CD4-positive, alpha-beta T cell treated with Interleukin-10 for 1 hour (primary cell): Measurements from ENCODE around the gene TRABD2B.

ENCODE experiments used
- DNase-seq: peaks from one replicate; pipeline ENCODE4 v3.0.0-alpha.2; 2020

Gene TRABD2B

GRCh38 chr1:47712596-47713299, 284.4 kb downstream of the TRABD2B start:
- DNase-seq: no peak

DNA sequence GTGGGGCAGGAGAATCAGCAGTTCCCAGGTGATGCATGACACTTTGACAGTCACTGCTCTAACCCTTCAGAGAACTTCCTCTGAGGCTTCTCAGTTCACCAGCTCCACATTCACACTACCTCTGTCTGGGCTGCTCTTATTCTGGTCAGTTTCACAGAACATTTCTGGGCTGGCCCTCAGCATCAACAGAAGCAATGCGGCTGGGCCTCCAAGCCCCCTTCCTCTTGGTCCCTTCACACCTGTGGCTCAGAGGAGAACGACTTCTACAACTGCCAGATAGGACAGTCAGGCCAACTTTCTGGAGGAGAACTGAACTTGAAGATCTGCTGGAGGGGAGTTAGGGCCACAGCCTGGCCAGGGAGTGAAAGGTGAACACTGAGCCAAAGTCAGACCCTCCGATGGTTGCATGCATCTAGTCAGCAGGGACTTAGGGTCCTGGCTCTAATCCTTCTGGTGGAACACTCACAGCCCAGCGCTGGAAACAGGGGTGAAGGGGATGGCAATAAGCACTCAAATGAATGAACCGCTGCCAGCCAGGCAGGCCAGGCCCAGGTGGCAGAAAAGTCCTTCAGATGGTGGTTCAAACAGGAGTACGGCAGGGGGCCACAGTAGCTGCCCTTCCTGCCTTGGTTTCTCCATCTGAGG, 285.2 kb downstream of the TRABD2B start:
- DNase-seq: no peak

DNA sequence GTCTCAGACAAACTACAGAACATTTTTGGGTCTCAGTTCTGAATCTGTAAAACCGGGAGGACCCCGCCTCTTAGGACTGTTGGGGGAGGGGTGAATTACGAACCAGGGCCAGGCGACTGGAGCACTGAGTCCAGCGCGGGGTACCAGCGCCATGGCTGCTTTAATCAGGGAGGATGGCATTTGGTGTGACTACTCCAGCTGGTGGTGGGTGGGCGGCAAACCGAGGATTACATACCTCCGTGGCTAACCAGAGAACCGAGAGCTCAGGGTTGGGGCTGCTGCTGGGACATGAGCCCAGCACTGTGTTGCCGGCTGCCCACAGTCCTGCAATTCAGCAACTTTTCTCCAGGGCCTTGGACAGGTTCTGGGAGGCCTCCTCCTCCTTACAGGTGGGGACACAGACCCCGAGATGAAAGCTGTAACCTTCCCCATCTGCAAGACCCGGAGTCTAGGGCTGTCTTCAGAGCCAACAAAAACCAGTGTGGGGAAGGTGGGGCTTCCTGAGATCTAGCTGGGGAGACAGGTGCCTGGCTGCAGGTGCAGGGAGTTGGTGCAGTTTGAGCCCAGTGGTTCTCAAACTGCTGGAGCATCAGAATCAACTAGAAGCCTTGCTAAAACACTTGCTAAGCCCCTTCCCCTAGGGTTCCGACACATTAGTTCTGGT, 285.9 kb downstream of the TRABD2B start:
- no peak for DNase-seq
